ENCODE results near the gene SMC6. TPM values are rescaled to one million over a fixed set of nuclear protein-coding genes. Genes with fewer than 3 reads are reported as not detected.

The SMC6 gene
- total RNA-seq, 1 donor from 2014 or later: 34.9 TPM

GRCh38 chr2:17620841-17621240, 132.8 kb downstream of the SMC6 start:
- Mint-ChIP-seq H3K4me3 (no peak overlapping the region), H3K9me3 (no peaks in the 10 kb centered on the region), H3K27ac (no peak overlapping the region), H3K36me3 (ENCODE audit: low read depth) (no peaks in the 10 kb centered on the region), H3K27me3 (peaks cover 10% of the 10 kb centered on the region), H3K4me1 (no peaks in the 10 kb centered on the region)
- intact Hi-C loops (cut with micrococcal nuclease): no loop called here
- DNase-seq: no peak

GRCh38 chr2:17620280-17620679, 133.3 kb downstream of the SMC6 start:
- no peaks in the 10 kb centered on the region for H3K36me3 Mint-ChIP-seq (ENCODE audit: low read depth)
- intact Hi-C loops (cut with micrococcal nuclease): no loop called here
- H3K4me1 Mint-ChIP-seq: no peaks in the 10 kb centered on the region
- H3K27me3 Mint-ChIP-seq: peaks cover 10% of the 10 kb centered on the region
- DNase-seq: no peak
- no peaks in the 10 kb centered on the region for H3K9me3 Mint-ChIP-seq
- H3K4me3 Mint-ChIP-seq: no peak overlapping the region
- no peak overlapping the region for H3K27ac Mint-ChIP-seq

GRCh38 chr2:17617955-17618354, 135.7 kb downstream of the SMC6 start:
- intact Hi-C loops (cut with micrococcal nuclease): no loop called here
- Mint-ChIP-seq H3K36me3 (ENCODE audit: low read depth) (no peaks in the 10 kb centered on the region), H3K27me3 (peaks cover 11% of the 10 kb centered on the region), H3K4me1 (no peaks in the 10 kb centered on the region), H3K27ac (no peak overlapping the region), H3K4me3 (no peak overlapping the region), H3K9me3 (no peaks in the 10 kb centered on the region)
- no peak for DNase-seq

- Mint-ChIP-seq H3K27me3 (peaks cover 10% of the 10 kb centered on the region), H3K36me3 (ENCODE audit: low read depth) (no peaks in the 10 kb centered on the region), H3K4me3 (no peak overlapping the region), H3K4me1 (no peaks in the 10 kb centered on the region), H3K27ac (no peak overlapping the region), H3K9me3 (no peaks in the 10 kb centered on the region)
- no peak for DNase-seq
- intact Hi-C loops (cut with micrococcal nuclease): no loop called here
Observed at GRCh38 chr2:17617516-17617915, 136.1 kb downstream of the SMC6 start.

- no peaks in the 10 kb centered on the region for H3K9me3 Mint-ChIP-seq
- H3K27me3 Mint-ChIP-seq: peaks cover 10% of the 10 kb centered on the region
- no peak for DNase-seq
- no peaks in the 10 kb centered on the region for H3K36me3 Mint-ChIP-seq (ENCODE audit: low read depth)
- H3K4me3 Mint-ChIP-seq: no peak overlapping the region
- intact Hi-C loops (cut with micrococcal nuclease): no loop called here
- no peaks in the 10 kb centered on the region for H3K4me1 Mint-ChIP-seq
- H3K27ac Mint-ChIP-seq: no peak overlapping the region
Observed at GRCh38 chr2:17616405-17616804, 137.2 kb downstream of the SMC6 start.

- H3K27me3 Mint-ChIP-seq: peaks cover 7% of the 10 kb centered on the region
- intact Hi-C loops (cut with micrococcal nuclease): no loop called here
- H3K36me3 Mint-ChIP-seq (ENCODE audit: low read depth): no peaks in the 10 kb centered on the region
- no peak for DNase-seq
- no peak overlapping the region for H3K4me3 Mint-ChIP-seq
- no peak overlapping the region for H3K27ac Mint-ChIP-seq
- no peaks in the 10 kb centered on the region for H3K9me3 Mint-ChIP-seq
- H3K4me1 Mint-ChIP-seq: no peaks in the 10 kb centered on the region
Observed at GRCh38 chr2:17615728-17616351, 137.8 kb downstream of the SMC6 start.

GRCh38 chr2:17615147-17615546, 138.5 kb downstream of the SMC6 start:
- Mint-ChIP-seq H3K4me1 (no peaks in the 10 kb centered on the region), H3K4me3 (no peak overlapping the region), H3K27me3 (peaks cover 4% of the 10 kb centered on the region), H3K27ac (no peak overlapping the region), H3K9me3 (no peaks in the 10 kb centered on the region), H3K36me3 (ENCODE audit: low read depth) (no peaks in the 10 kb centered on the region)
- intact Hi-C loops (cut with micrococcal nuclease): no loop called here
- DNase-seq: no peak

GRCh38 chr2:17614174-17614930, 139.3 kb downstream of the SMC6 start:
- H3K9me3 Mint-ChIP-seq: no peaks in the 10 kb centered on the region
- no peak for DNase-seq
- no peak overlapping the region for H3K4me3 Mint-ChIP-seq
- H3K36me3 Mint-ChIP-seq (ENCODE audit: low read depth): no peaks in the 10 kb centered on the region
- H3K4me1 Mint-ChIP-seq: no peaks in the 10 kb centered on the region
- H3K27me3 Mint-ChIP-seq: peaks cover 2% of the 10 kb centered on the region
- H3K27ac Mint-ChIP-seq: no peak overlapping the region
- intact Hi-C loops (cut with micrococcal nuclease): no loop called here

Other genes starting within 250 kb of the SMC6 start
- not detected in 2 replicates for gene RAD51AP2, start 235.4 kb downstream of the SMC6 start, total RNA-seq
- gene VSNL1, start 213.1 kb downstream of the SMC6 start, total RNA-seq: not detected in 2 replicates
- 26.4 and 30.9 TPM in 2 replicates for gene GEN1, start 328 bp upstream of the SMC6 start, total RNA-seq
- gene MSGN1, start 62.6 kb upstream of the SMC6 start, total RNA-seq: not detected in 2 replicates
- gene KCNS3, start 124.9 kb upstream of the SMC6 start, total RNA-seq: not detected in 2 replicates

Measured in activated CD4-positive, alpha-beta T cell treated with anti-CD3 and anti-CD28 coated beads, Interleukin-2, amount 10 ng/mL, durations not matched to agents 24 days and 14 days (primary cell).